DOHH2 (cell line): Measurements from ENCODE around the gene KIF26B.

Source experiments
- H3F3A ChIP-seq: fragments of 200-600 bp; sonication (generic), shearing (Covaris generic); 2 replicates; pipeline ENCODE4 v1.6.0; 2016; ENCODE audit warnings: antibody characterized with exemption, mild to moderate bottlenecking; ENCODE audit not compliant: control insufficient read depth, insufficient read depth
- H3K27ac ChIP-seq: fragments of 200-600 bp; sonication (generic); 2 replicates; pipeline ENCODE4 v1.5.1; 2014; ENCODE audit warnings: low read depth, mild to moderate bottlenecking, low read length, moderate library complexity
- H3K27me3 ChIP-seq: fragments of 200-600 bp; sonication (generic); 2 replicates; pipeline ENCODE4 v1.6.1; 2014; ENCODE audit warnings: mild to moderate bottlenecking, low read length, mixed read lengths; ENCODE audit not compliant: control insufficient read depth
- H3K36me3 ChIP-seq: fragments of 200-600 bp; sonication (generic); 2 replicates; pipeline ENCODE4 v1.6.1; 2014; ENCODE audit warnings: mild to moderate bottlenecking, low read length, moderate library complexity, mixed read lengths; ENCODE audit not compliant: control insufficient read depth
- H3K4me1 ChIP-seq: fragments of 200-600 bp; sonication (generic); 2 replicates; pipeline ENCODE4 v1.6.1; 2014; ENCODE audit warnings: mild to moderate bottlenecking, low read length, mixed read lengths; ENCODE audit not compliant: control insufficient read depth
- H3K4me2 ChIP-seq: fragments of 200-600 bp; sonication (generic); 2 replicates; pipeline ENCODE4 v1.6.0; 2014; ENCODE audit warnings: mild to moderate bottlenecking, low read length, moderate library complexity
- H3K4me3 ChIP-seq: fragments of 200-600 bp; sonication (generic); 2 replicates; pipeline ENCODE4 v1.5.1; 2014; ENCODE audit warnings: mild to moderate bottlenecking, low read length, mixed read lengths
- H3K79me2 ChIP-seq: fragments of 200-600 bp; sonication (generic); 2 replicates; pipeline ENCODE4 v1.6.1; 2014; ENCODE audit warnings: mild to moderate bottlenecking, low read length, mixed read lengths; ENCODE audit not compliant: control insufficient read depth
- H3K9me2 ChIP-seq: fragments of 200-600 bp; sonication (generic); replicated peaks from 2 replicates; pipeline ENCODE4 v1.6.1; 2014; ENCODE audit warnings: mild to moderate bottlenecking, low read length, mixed read lengths; ENCODE audit not compliant: control insufficient read depth
- H3K9me3 ChIP-seq: fragments of 200-600 bp; sonication (generic); 2 replicates; pipeline ENCODE4 v1.6.1; 2014; ENCODE audit warnings: antibody characterized with exemption, low read length, mixed read lengths; ENCODE audit not compliant: control insufficient read depth, insufficient read depth
- H4K20me1 ChIP-seq: fragments of 200-600 bp; sonication (generic); 2 replicates; pipeline ENCODE4 v1.6.0; 2014; ENCODE audit warnings: low read depth, mild to moderate bottlenecking, antibody characterized with exemption, low read length, moderate library complexity; ENCODE audit not compliant: control insufficient read depth, insufficient read depth
- CTCF ChIP-seq: fragments of 200-600 bp; sonication (generic); IDR thresholded peaks from one replicate; pipeline ENCODE4 v1.5.1; 2014; ENCODE audit warnings: antibody characterized with exemption, mild to moderate bottlenecking, low read depth, low read length; ENCODE audit not compliant: poor library complexity, severe bottlenecking
- EZH2phosphoT487 ChIP-seq: fragments of 200-600 bp; sonication (generic); IDR thresholded peaks from 2 replicates; pipeline ENCODE4 v1.6.1; 2017; ENCODE audit warnings: borderline replicate concordance, mild to moderate bottlenecking, antibody characterized with exemption, low read length, moderate library complexity, mixed read lengths

Gene KIF26B

GRCh38 chr1:245589316-245589715 is 434.5 kb downstream of the KIF26B start:
- Histone ChIP-seq H3K79me2 (no peaks in the 10 kb centered on the region), H3K9me2 (no peaks in the 10 kb centered on the region), H3K27ac (no peak overlapping the region), H3K9me3 (no peaks in the 10 kb centered on the region), H3K4me3 (no peak overlapping the region), H4K20me1 (no peaks in the 10 kb centered on the region), H3K4me1 (no peaks in the 10 kb centered on the region), H3F3A (no peaks in the 10 kb centered on the region), H3K4me2 (no peak overlapping the region), H3K27me3 (no peaks in the 10 kb centered on the region), H3K36me3 (no peaks in the 10 kb centered on the region)
- no peak for TF ChIP-seq EZH2phosphoT487
- no peak for TF ChIP-seq CTCF

DNA sequence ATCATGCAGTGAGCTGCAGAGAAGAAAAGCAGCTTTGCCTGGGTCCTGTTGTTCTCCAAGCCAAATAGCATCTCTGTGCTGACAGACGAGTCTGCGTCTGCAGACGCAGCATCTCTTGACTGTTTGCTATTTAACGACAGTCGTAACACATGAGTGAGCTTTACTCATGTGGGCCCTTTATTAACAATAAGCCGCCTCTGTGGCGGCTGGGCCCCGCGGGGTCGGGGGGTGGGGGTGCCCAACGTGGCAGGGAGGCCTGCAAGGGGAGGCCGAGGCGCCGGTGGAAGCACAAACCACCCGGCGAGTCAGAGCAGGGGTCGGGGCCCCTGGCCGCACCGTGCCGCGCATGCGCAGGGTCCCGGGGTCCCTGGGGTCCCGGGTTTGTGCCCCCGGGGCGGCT is 435.1 kb downstream of the KIF26B start:
- H3K4me2 ChIP-seq = no peak overlapping the region
- H4K20me1 ChIP-seq = no peaks in the 10 kb centered on the region
- TF ChIP-seq EZH2phosphoT487 (no peak), CTCF (no peak)
- no peaks in the 10 kb centered on the region for H3K36me3 ChIP-seq
- H3F3A ChIP-seq = no peaks in the 10 kb centered on the region
- no peaks in the 10 kb centered on the region for H3K9me2 ChIP-seq
- no peaks in the 10 kb centered on the region for H3K79me2 ChIP-seq
- H3K4me1 ChIP-seq = no peaks in the 10 kb centered on the region
- H3K27me3 ChIP-seq = no peaks in the 10 kb centered on the region
- no peaks in the 10 kb centered on the region for H3K9me3 ChIP-seq
- H3K4me3 ChIP-seq = no peak overlapping the region
- H3K27ac ChIP-seq = no peak overlapping the region

DNA sequence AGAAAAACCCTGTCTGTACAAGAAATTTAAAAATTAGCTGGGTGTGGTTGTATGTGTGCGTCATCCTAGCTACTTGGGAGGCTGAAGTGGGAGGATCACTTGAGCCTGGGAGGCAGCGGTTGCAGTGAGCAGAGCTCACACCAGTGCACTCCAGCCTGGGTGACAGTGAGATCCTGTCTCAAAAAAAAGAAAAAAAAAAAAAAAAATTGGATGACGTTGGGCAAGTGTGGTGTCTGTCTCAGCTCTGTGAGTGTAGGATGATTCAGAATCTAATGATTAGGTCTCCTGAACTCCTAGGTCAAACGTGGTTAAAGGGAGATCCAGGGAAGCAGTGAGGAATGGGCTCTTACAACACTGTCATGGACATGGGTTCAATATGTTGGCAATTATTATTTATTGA is 435.9 kb downstream of the KIF26B start:
- no peaks in the 10 kb centered on the region for H3K27me3 ChIP-seq

More for the DNA sequence above, 435.9 kb downstream of the KIF26B start:
- no peak overlapping the region for H3K27ac ChIP-seq
- no peak overlapping the region for H3K4me2 ChIP-seq
- H3K9me3 ChIP-seq = no peaks in the 10 kb centered on the region
- H4K20me1 ChIP-seq = no peaks in the 10 kb centered on the region
- H3F3A ChIP-seq = no peaks in the 10 kb centered on the region
- H3K9me2 ChIP-seq = no peaks in the 10 kb centered on the region
- no peaks in the 10 kb centered on the region for H3K36me3 ChIP-seq
- no peak overlapping the region for H3K4me3 ChIP-seq
- no peaks in the 10 kb centered on the region for H3K4me1 ChIP-seq
- no peaks in the 10 kb centered on the region for H3K79me2 ChIP-seq
- TF ChIP-seq CTCF (no peak), EZH2phosphoT487 (no peak)
